Glomerular visceral epithelial cell (primary cell): ENCODE data around the gene CCDC126.
"Not testable (repeated sequence)": the region's sequence is repeated elsewhere in the genome, so short reads cannot be mapped to it uniquely, and the experiment has no call there.

ENCODE experiments used
- DNase-seq: peaks from one replicate; pipeline ENCODE4 v3.0.0-alpha.2; 2016; ENCODE audit errors: extremely low spot score

Gene CCDC126

GRCh38 chr7:23628370-23628769 lies 31.2 kb downstream of the CCDC126 start:
- no peak for DNase-seq

- no peak for DNase-seq
These were observed 36.2 kb downstream of the CCDC126 start for GRCh38 chr7:23633417-23633816.

- DNase-seq = no peak
These were observed 48.6 kb downstream of the CCDC126 start for GRCh38 chr7:23645822-23646221.

- no peak for DNase-seq
These were observed 56.8 kb downstream of the CCDC126 start for GRCh38 chr7:23653942-23654341.

GRCh38 chr7:23654508-23654907 lies 57.3 kb downstream of the CCDC126 start:
- DNase-seq = peak; percentile 2

- DNase-seq = no peak
These were observed 58.3 kb downstream of the CCDC126 start for GRCh38 chr7:23655433-23655832.

- DNase-seq = no peak
These were observed 61.7 kb downstream of the CCDC126 start for GRCh38 chr7:23658831-23659427.

- DNase-seq = no peak
These were observed 64.2 kb downstream of the CCDC126 start for GRCh38 chr7:23661385-23661784.

- no peak for DNase-seq
These were observed 65.2 kb downstream of the CCDC126 start for GRCh38 chr7:23662124-23662983.

- no peak for DNase-seq
These were observed 65.8 kb downstream of the CCDC126 start for GRCh38 chr7:23662984-23663313.

- DNase-seq = no peak
These were observed 66.9 kb downstream of the CCDC126 start for GRCh38 chr7:23664122-23664521.

GRCh38 chr7:23672033-23672432 lies 74.9 kb downstream of the CCDC126 start:
- no peak for DNase-seq

- DNase-seq = peak; percentile 85
These were observed 82.8 kb downstream of the CCDC126 start, which contains the start of gene FAM221A for GRCh38 chr7:23679898-23680413. Gene FAM221A (plus strand): TSS chr7:23680199. CDS start chr7:23680219, 20 bp downstream.

GRCh38 chr7:23680414-23681405 lies 83.5 kb downstream of the CCDC126 start:
- peak; percentile 74 for DNase-seq

- DNase-seq = not testable (repeated sequence)
These were observed 86.9 kb downstream of the CCDC126 start for GRCh38 chr7:23684041-23684440.

GRCh38 chr7:23685731-23686130 lies 88.5 kb downstream of the CCDC126 start:
- no peak for DNase-seq

GRCh38 chr7:23687011-23687410 lies 89.8 kb downstream of the CCDC126 start:
- DNase-seq = no peak

- DNase-seq = no peak
These were observed 92.0 kb downstream of the CCDC126 start for GRCh38 chr7:23689165-23689564.

GRCh38 chr7:23691320-23691719 lies 94.1 kb downstream of the CCDC126 start:
- no peak for DNase-seq

GRCh38 chr7:23693224-23693623 lies 96.0 kb downstream of the CCDC126 start:
- no peak for DNase-seq
